ENCODE results near the gene GLI3. TPM values are rescaled to one million over a fixed set of nuclear protein-coding genes. Genes with fewer than 3 reads are reported as not detected.

Gene GLI3
- total RNA-seq, 1 experiment from 2014 or later: 45.0 TPM

GRCh38 chr7:42117201-42117600 lies 119.8 kb downstream of the GLI3 start:
- no peak overlapping the region; a peak in 1 of 7 replicates for H3K27ac Mint-ChIP-seq
- H4K5ac ChIP-seq (ENCODE audit: insufficient read length, low read depth, low read length): no peak overlapping the region
- no peaks in the 10 kb centered on the region for H3K27me3 ChIP-seq (ENCODE audit: insufficient read depth, low read length)
- H3K4me3 Mint-ChIP-seq: no peak overlapping the region
- H4K20me1 ChIP-seq (ENCODE audit: control insufficient read depth, insufficient read depth, insufficient read length): no peaks in the 10 kb centered on the region
- H3K79me1 ChIP-seq (ENCODE audit: insufficient read depth, low read depth, low read length, poor library complexity, severe bottlenecking): no peaks in the 10 kb centered on the region
- no peak overlapping the region for H3T11ph ChIP-seq (ENCODE audit: low read length)
- H4K8ac ChIP-seq (replicated peaks; ENCODE audit: insufficient read length, low read depth, low read length): no peak overlapping the region
- H3K23ac ChIP-seq (ENCODE audit: insufficient read length, low read depth, low read length): no peak overlapping the region
- H3K36me3 Mint-ChIP-seq (ENCODE audit: insufficient read depth in 1 of 3, low read depth in 3 of 3): no peaks in the 10 kb centered on the region; a peak in 1 of 7 replicates
- no peaks in the 10 kb centered on the region for H3K4me1 ChIP-seq (ENCODE audit: insufficient read depth, low read length)
- H3K4me1 Mint-ChIP-seq: peaks cover 5 to 15% of the 10 kb centered on the region in 2 experiments; a peak in 3 of 4 replicates
- H3K18ac ChIP-seq (ENCODE audit: insufficient read length, low read depth, low read length): no peak overlapping the region
- no peak overlapping the region for H2AFZ ChIP-seq (ENCODE audit: low read length)
- no peak for TF ChIP-seq CTCF (conservative IDR thresholded peaks at IDR 0.05)
- no peak overlapping the region for H2BK20ac ChIP-seq (ENCODE audit: low read depth, low read length, poor library complexity, severe bottlenecking)
- no peaks in the 10 kb centered on the region for H3K23me2 ChIP-seq (ENCODE audit: insufficient read length, low read depth, low read length, poor library complexity, severe bottlenecking)
- no CpG with 5 or more reads among the region's 4 CpGs for WGBS (ENCODE audit: extremely low coverage, insufficient read length, low lambda C conversion rate)
- H3K9ac ChIP-seq (ENCODE audit: extremely low read depth, insufficient read length, low read length): no peak overlapping the region
- H3K27ac ChIP-seq (ENCODE audit: insufficient read length, low read depth, low read length): no peak overlapping the region
- no peak overlapping the region for H3K4ac ChIP-seq (ENCODE audit: low read depth, low read length)
- no peak overlapping the region for H3K4me2 ChIP-seq (ENCODE audit: insufficient read depth, insufficient read length, low read length)
- no peak overlapping the region for H2AK5ac ChIP-seq (ENCODE audit: insufficient read length, low read length)
- H3K9me3 ChIP-seq (ENCODE audit: control insufficient read depth, low read depth, low read length): no peaks in the 10 kb centered on the region
- no peak for DNase-seq
- H2BK12ac ChIP-seq (ENCODE audit: insufficient read length, low read depth, low read length): no peak overlapping the region
- no peak overlapping the region for H2BK15ac ChIP-seq (ENCODE audit: low read depth, low read length)
- no peaks in the 10 kb centered on the region for H3K79me2 ChIP-seq (ENCODE audit: insufficient read depth, low read length)
- no peaks in the 10 kb centered on the region for H3K9me3 Mint-ChIP-seq
- H3K56ac ChIP-seq (ENCODE audit: insufficient read length, low read depth, low read length): no peak overlapping the region
- no peak overlapping the region for H2BK120ac ChIP-seq (ENCODE audit: low read depth, low read length, poor library complexity, severe bottlenecking)
- H4K91ac ChIP-seq (ENCODE audit: insufficient read length, low read depth, low read length): no peak overlapping the region
- no peak overlapping the region for H2BK5ac ChIP-seq (ENCODE audit: insufficient read length, low read length)
- H3K14ac ChIP-seq (ENCODE audit: insufficient read depth, low read length): no peak overlapping the region
- no peaks in the 10 kb centered on the region; the same call in 1 of the 2 replicates for H3K27me3 Mint-ChIP-seq (ENCODE audit: low read depth)
